HG03064 (cell line): ENCODE data around the gene GJA3.

Experiments
- ATAC-seq: cut with Tn5 transposase; IDR thresholded peaks from one replicate; pipeline ENCODE4 v1.9.1; 2021; ENCODE audit warnings: low read depth; ENCODE audit not compliant: unreplicated experiment

The GJA3 gene

DNA sequence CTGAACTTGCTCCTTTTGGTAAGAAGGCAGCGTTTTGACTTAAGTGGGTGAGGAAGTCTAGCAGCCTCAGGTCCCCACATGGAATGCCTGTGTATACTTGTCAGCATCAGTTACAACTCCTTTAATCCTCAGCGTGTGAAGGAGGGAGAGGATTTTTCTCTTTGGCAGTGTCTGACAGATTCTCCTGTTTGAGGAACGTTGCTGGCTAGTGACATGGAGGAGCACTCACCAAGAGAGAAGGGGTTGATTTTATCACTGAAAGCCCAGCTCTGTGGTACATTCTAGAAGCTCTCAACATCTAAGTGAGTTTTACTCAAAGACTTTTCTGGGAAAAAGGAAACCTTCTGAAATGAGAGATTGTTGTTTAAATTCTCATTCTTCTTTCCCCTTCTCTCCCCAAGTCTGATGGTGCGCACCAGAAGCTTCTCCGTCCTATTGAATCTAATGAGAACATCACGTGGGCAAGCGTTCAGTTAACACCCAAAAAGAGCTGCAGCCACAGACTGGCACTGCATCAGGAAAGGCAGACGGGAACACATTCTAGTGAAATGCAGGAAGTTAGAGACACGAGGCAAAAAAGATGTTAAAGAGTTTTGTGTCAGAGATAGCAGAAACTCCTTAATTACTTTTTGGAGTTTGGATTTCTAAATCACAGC, 58.2 kb downstream of the GJA3 start:
- no peak for ATAC-seq

DNA sequence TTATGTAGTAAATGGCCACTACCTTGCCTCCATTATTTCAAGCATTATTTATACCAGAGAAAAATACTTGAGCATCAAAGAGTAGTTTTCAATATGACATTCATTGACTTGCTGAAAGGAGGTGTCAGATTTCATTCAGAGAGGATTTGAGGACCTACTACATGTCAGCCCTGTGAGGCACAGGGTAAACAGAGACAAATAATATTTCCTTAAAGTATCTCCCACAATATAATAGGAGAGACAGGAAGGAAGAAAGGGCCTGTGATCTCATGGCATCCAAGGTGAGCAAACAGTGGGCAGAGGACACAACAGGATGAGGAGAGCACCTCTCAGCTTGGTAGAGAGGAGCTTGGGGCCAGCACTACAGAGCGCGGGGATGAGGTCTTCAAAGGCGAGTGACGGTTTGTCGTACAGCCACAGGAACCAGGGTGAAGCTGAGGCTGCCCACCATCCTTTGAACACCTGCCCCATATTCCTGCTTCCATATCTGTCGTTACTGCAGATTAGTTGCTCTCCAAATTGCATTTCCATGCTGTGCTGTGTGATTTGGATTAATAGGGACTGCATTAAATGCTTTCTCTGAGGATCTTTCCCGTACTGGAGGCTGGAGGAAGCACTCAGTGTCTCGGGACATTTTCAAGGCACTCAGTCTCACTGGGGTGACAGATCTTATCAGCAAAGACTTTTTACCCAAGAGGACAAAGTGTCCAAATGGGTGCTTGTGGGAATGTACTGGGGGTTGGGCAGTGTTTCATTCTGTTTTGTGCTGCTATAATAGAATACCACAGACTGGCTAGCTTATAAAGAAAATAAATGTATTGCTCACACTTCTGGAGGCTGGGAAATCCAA, 59.2 kb downstream of the GJA3 start:
- no peak for ATAC-seq

DNA sequence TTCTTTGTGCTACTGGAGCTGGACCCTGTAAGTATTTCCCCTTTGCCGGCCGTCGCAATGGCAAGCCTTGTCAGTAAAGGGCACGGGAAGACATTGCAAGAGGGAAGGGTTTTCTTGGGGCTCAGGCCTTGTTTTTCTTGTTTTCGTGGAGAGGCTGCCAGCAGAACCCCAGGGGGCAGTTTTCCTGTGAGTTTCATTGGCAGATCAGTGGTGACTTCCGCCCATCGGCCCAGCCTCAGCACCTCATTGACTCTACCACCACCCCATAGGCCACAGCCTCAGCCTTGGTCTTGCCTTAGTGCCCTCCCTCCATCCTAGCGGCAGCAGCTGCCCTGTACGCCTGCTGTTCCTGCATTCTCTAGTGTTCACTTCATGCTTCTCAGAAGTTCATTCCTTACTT, 61.5 kb downstream of the GJA3 start:
- ATAC-seq = no peak

DNA sequence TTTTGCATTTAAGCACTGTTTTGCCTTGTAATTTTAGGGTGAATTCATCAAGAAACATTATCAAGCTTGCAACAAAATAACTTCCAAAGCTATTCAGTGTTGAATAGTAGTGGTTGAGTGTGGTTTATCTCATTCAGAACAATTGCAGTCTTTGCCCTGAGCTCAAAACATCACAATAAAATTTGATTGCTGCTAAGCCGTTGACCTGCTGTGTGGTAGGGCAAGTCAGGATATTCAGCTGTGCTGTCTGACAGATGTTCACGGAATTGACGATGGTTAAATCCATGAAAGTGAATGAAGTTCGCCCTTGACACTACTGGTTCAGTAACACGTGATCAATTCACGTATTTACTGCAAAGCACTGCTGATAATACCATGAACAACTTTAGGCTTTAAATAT, 66.9 kb downstream of the GJA3 start:
- no peak for ATAC-seq

DNA sequence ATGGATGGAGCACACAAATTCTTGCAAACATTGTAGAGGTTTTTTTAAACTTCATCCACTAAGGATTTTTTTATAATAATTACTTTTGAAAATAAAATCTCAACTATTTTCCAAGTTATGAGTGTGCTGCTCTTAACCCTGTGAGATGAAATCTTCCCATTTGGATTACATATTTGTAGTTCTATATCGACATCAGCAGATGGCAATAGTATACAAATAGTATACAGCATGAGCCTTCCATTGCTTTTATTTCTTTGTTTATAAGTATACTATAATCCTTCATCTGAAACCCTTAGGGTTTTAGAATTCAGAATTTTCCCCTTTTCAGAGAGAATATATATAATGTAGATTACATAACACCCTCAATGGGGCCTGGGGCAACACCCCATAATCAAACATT, 70.5 kb downstream of the GJA3 start:
- no peak for ATAC-seq
